GM12878 (cell line): ENCODE measurements around the gene CAMTA1.

ENCODE experiments used
- ATF7 ChIP-seq: fragments of 450-650 bp; IDR thresholded peaks from 2 replicates; pipeline ENCODE4 v1.6.1; 2016; ENCODE audit warnings: low read depth, mild to moderate bottlenecking
- EP300 ChIP-seq, 2 experiments: fragments of 150-350 bp in 1 of 2; IDR thresholded peaks; 2 replicates each; pipeline ENCODE4 v1.6.1; 2011 to 2012; ENCODE audit warnings: low read depth in 2 of 2, low read length in 2 of 2, borderline replicate concordance in 1 of 2, improper control_type of control experiment in 1 of 2, inconsistent platforms in 1 of 2; ENCODE audit not compliant: control insufficient read depth in 1 of 2
- GATAD2B ChIP-seq: fragments of 450-650 bp; conservative IDR thresholded peaks from 2 replicates; pipeline ENCODE4 v1.6.1; 2017; ENCODE audit warnings: low read depth, mild to moderate bottlenecking, moderate library complexity
- IRF3 ChIP-seq: fragments of 450-650 bp; IDR thresholded peaks from 2 replicates; pipeline ENCODE4 v1.6.1; 2014; ENCODE audit warnings: mild to moderate bottlenecking
- MLLT1 ChIP-seq: fragments of 450-650 bp; IDR thresholded peaks from 2 replicates; pipeline ENCODE4 v1.6.1; 2016; ENCODE audit warnings: mild to moderate bottlenecking
- MYC ChIP-seq: IDR thresholded peaks from 2 replicates; pipeline ENCODE4 v1.6.1; 2011; ENCODE audit warnings: mild to moderate bottlenecking, low read length, moderate library complexity, inconsistent platforms; ENCODE audit not compliant: insufficient read depth, insufficient replicate concordance, insufficient read length, severe bottlenecking
- SUZ12 ChIP-seq: fragments of 200-600 bp; sonication (generic); IDR thresholded peaks from one replicate; pipeline ENCODE4 v1.6.1; 2018; ENCODE audit warnings: antibody characterized with exemption, mild to moderate bottlenecking; ENCODE audit not compliant: unreplicated experiment
- ZNF592 ChIP-seq: fragments of 450-650 bp; IDR thresholded peaks from 2 replicates; pipeline ENCODE4 v1.6.1; 2017; ENCODE audit warnings: mild to moderate bottlenecking, moderate library complexity
- TF ChIP-seq, protein P1 (sequence below), 3 experiments: IDR thresholded peaks in 2 of 3; conservative IDR thresholded peaks in 1 of 3; 2 replicates each; pipeline ENCODE4 v1.5.1; 2011; ENCODE audit warnings: low read depth in 3 of 3, low read length in 3 of 3, mild to moderate bottlenecking in 3 of 3, control low read depth in 2 of 3, moderate library complexity in 2 of 3, inconsistent platforms in 1 of 3, mixed read lengths in 1 of 3; ENCODE audit not compliant: control insufficient read depth in 2 of 3, insufficient read depth in 1 of 3; ENCODE audit errors: extremely low read depth in 1 of 3
- TF ChIP-seq, protein P2 (sequence below): IDR thresholded peaks from 2 replicates; pipeline ENCODE4 v1.6.1; 2012; ENCODE audit warnings: low read depth, low read length, improper control_type of control experiment

DNA sequence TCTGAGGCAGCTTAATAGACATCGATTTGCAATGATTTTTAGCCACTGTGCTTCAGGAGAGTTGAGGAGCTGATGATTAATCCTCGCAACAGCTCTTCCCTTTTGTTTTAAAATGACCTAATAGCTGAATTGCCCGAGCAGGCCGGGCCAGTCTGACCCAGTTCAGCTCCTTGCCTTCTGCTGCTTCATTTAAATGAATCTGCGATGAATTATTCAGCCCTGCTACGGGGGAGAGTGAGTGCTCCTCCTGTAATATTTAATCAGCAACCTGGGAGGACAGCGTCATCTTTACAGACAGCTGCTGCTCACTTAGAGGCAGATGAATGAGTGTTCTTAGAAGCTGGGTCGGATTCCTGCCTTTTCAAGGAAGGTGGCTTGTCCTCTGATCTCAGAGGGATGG, 325.1 kb downstream of the CAMTA1 start:
- TF ChIP-seq GATAD2B (no peak), IRF3 (no peak), MYC (no peak), EP300 (IDR thresholded peaks at IDR 0.05; ENCODE audit: borderline replicate concordance in 1 of 2, control insufficient read depth in 1 of 2, low read depth in 2 of 2, low read length in 2 of 2) (no peak), SUZ12 (no peak), ATF7 (no peak), MLLT1 (no peak), ZNF592 (no peak)
- TF ChIP-seq, protein P1, sequence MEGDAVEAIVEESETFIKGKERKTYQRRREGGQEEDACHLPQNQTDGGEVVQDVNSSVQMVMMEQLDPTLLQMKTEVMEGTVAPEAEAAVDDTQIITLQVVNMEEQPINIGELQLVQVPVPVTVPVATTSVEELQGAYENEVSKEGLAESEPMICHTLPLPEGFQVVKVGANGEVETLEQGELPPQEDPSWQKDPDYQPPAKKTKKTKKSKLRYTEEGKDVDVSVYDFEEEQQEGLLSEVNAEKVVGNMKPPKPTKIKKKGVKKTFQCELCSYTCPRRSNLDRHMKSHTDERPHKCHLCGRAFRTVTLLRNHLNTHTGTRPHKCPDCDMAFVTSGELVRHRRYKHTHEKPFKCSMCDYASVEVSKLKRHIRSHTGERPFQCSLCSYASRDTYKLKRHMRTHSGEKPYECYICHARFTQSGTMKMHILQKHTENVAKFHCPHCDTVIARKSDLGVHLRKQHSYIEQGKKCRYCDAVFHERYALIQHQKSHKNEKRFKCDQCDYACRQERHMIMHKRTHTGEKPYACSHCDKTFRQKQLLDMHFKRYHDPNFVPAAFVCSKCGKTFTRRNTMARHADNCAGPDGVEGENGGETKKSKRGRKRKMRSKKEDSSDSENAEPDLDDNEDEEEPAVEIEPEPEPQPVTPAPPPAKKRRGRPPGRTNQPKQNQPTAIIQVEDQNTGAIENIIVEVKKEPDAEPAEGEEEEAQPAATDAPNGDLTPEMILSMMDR (IDR thresholded peaks at IDR 0.05 in 2 of 3, conservative IDR thresholded peaks at IDR 0.05 in 1 of 3; ENCODE audit: control insufficient read depth in 2 of 3, extremely low read depth in 1 of 3, insufficient read depth in 1 of 3, low read depth in 3 of 3, low read length in 3 of 3): no peak
- TF ChIP-seq, protein P2, sequence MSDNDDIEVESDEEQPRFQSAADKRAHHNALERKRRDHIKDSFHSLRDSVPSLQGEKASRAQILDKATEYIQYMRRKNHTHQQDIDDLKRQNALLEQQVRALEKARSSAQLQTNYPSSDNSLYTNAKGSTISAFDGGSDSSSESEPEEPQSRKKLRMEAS: no peak
